Fibroblast of the aortic adventitia (primary cell): ENCODE data around the gene ADAP2. TPM values are rescaled to one million over a fixed set of nuclear protein-coding genes. Genes with fewer than 3 reads are reported as not detected.

Experiments used
- DNase-seq: peaks from one replicate; pipeline ENCODE4 v3.0.0-alpha.2; 2010; ENCODE audit warnings: low read depth
- H3K4me3 ChIP-seq: 2 replicates; pipeline ENCODE4 v1.5.1; 2011; ENCODE audit warnings: low read depth, mild to moderate bottlenecking, control low read depth, low read length, moderate library complexity
- small RNA-seq: library from RNA; depleted of rRNA; stranded (forward); fragments of <200 nt; gene quantifications from one replicate; pipeline ENCODE3, GENCODE V24; 2012
- total RNA-seq: library from RNA; depleted of rRNA; stranded (reverse); fragments of >200 nt; gene quantifications from 2 replicates; pipeline ENCODE4 v1.2.3, GENCODE V29; 2012; ENCODE audit warnings: low replicate concordance
- TF ChIP-seq, protein P1 (sequence below): IDR thresholded peaks from 2 replicates; pipeline ENCODE4 v1.5.1; 2011; ENCODE audit warnings: mild to moderate bottlenecking, low read length, control low read depth, inconsistent platforms; ENCODE audit not compliant: insufficient read depth

Gene ADAP2
- total RNA-seq, 1 donor, result 0.27 TPM

DNA sequence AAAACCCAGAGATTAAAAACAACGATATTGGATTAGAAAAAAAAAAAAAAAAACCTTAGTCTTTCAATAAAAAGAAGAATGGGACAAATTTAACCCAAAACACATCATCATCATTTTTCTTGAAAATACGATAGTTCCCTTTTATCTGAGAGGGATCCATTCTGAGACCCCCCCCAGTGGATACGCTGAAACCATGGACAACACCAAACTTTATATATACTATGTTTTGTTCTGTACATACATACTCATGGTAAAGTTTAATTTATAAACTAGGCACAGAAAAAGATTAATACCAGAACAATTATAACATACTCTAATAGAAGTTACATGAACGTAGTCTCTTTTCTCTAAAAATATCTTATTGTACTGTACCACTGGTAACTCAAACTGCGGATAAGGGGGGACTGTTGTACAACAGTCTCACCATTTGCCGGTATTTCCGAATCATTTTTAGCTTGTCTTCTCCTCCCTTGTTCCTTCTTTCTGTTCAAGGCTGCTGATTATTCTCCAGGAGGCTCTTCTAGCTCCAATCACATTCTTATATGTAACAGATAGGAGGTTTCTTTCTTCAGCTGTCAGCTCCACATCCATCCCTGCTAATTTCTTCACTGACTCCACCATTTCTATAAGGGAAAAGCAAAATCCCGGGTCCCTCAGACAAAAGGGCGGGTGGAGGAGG, 86.1 kb downstream of the ADAP2 start:
- TF ChIP-seq, protein P1, sequence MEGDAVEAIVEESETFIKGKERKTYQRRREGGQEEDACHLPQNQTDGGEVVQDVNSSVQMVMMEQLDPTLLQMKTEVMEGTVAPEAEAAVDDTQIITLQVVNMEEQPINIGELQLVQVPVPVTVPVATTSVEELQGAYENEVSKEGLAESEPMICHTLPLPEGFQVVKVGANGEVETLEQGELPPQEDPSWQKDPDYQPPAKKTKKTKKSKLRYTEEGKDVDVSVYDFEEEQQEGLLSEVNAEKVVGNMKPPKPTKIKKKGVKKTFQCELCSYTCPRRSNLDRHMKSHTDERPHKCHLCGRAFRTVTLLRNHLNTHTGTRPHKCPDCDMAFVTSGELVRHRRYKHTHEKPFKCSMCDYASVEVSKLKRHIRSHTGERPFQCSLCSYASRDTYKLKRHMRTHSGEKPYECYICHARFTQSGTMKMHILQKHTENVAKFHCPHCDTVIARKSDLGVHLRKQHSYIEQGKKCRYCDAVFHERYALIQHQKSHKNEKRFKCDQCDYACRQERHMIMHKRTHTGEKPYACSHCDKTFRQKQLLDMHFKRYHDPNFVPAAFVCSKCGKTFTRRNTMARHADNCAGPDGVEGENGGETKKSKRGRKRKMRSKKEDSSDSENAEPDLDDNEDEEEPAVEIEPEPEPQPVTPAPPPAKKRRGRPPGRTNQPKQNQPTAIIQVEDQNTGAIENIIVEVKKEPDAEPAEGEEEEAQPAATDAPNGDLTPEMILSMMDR, result no peak
- H3K4me3 ChIP-seq, result peak overlapping the region; percentile 69
- no peak for DNase-seq

DNA sequence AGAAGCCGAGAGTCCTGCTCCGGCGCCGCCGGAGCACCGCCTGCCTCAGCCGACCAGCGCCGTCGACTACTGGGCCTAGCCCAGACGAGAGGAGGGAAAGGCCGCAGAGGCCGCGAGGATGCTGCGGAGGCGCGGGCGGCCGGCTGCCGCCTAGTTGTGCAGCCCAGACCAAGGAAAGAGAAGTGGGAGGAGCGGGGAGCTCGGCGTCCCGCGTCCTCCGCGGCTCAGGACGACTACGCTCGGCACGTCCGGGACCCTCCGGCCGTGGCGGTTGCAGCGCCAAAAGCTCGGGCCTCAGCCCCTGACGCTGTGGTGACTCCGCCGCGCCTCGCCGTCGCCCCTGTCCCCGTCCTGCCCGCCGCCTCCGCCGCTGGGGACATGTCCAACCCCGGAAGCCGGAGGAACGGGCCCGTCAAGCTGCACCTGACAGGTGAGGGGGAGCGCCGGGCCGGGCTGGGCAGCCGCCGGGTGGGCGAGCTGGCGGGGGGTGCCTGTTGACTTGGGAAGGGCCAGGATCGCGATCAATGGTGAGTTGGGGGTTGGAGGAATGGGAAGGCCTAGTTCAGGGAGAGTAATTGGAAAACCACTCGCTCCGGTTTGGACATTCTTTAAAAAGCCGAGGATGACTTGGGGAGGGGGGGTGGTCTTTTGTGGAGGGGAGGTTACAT, 86.8 kb downstream of the ADAP2 start:
- TF ChIP-seq, protein P1, result no peak
- peak overlapping the region; percentile 69 for H3K4me3 ChIP-seq
- DNase-seq, result peak; percentile 66

Small RNA genes lying within 50 kb of the gene (small RNA-seq; reads per million reads assigned to genes)
- gene AC138207.3 (not detected), gene RN7SL138P (not detected)

Other genes with a start within 250 kb of the ADAP2 start
- 12.5 and 14.1 TPM in 2 replicates for gene CRLF3, start 97.3 kb upstream of the ADAP2 start, total RNA-seq
- 2.1 and 10.4 TPM in 2 replicates for gene ATAD5, start 90.0 kb upstream of the ADAP2 start, total RNA-seq
- gene TEFM, start 15.7 kb upstream of the ADAP2 start, total RNA-seq, result 6.1 and 21.0 TPM in 2 replicates
- 10.1 and 10.7 TPM in 2 replicates for gene RNF135, start 49.1 kb downstream of the ADAP2 start, total RNA-seq
- gene NF1, start 173.0 kb downstream of the ADAP2 start, total RNA-seq, result 59.3 and 79.7 TPM in 2 replicates